Activated CD8-positive, alpha-beta memory T cell treated with anti-CD3 and anti-CD28 coated beads for 4 hours (primary cell): Measurements from ENCODE around the gene GPR176.
"Not testable (repeated sequence)": the region's sequence is repeated elsewhere in the genome, so short reads cannot be mapped to it uniquely, and the experiment has no call there.

Experiments used
- DNase-seq, 2 donors: peaks; one replicate each; pipeline ENCODE4 v3.0.0-alpha.2; 2020; ENCODE audit warnings: low read depth in 2 of 2

The GPR176 gene

GRCh38 chr15:39857132-39857531, 62.9 kb downstream of the GPR176 start:
- DNase-seq = no peak

- DNase-seq = no peak
Measured at GRCh38 chr15:39856357-39856756, 63.7 kb downstream of the GPR176 start.

- DNase-seq = no peak
Measured at GRCh38 chr15:39855400-39855799, 64.7 kb downstream of the GPR176 start.

GRCh38 chr15:39854161-39854560, 65.9 kb downstream of the GPR176 start:
- no peak for DNase-seq

- no peak for DNase-seq
Measured at GRCh38 chr15:39852250-39852649, 67.8 kb downstream of the GPR176 start.

GRCh38 chr15:39851500-39852092, 68.5 kb downstream of the GPR176 start:
- no peak for DNase-seq

- no peak for DNase-seq
Measured at GRCh38 chr15:39850436-39850835, 69.6 kb downstream of the GPR176 start.

GRCh38 chr15:39846108-39846507, 74.0 kb downstream of the GPR176 start:
- no peak for DNase-seq

- DNase-seq = no peak
Measured at GRCh38 chr15:39845582-39845981, 74.5 kb downstream of the GPR176 start.

- no peak for DNase-seq
Measured at GRCh38 chr15:39843565-39843964, 76.5 kb downstream of the GPR176 start.

GRCh38 chr15:39837454-39837853, 82.6 kb downstream of the GPR176 start:
- DNase-seq = no peak

- no peak for DNase-seq
Measured at GRCh38 chr15:39835550-39835949, 84.5 kb downstream of the GPR176 start.

GRCh38 chr15:39834256-39834655, 85.8 kb downstream of the GPR176 start:
- no peak for DNase-seq

- no peak for DNase-seq
Measured at GRCh38 chr15:39833515-39833981, 86.5 kb downstream of the GPR176 start.

- DNase-seq = no peak
Measured at GRCh38 chr15:39830166-39830565, 89.9 kb downstream of the GPR176 start.

GRCh38 chr15:39828374-39828931, 91.6 kb downstream of the GPR176 start:
- DNase-seq = no peak

GRCh38 chr15:39826975-39827374, 93.1 kb downstream of the GPR176 start:
- DNase-seq = no peak

- DNase-seq = no peak
Measured at GRCh38 chr15:39823634-39824033, 96.4 kb downstream of the GPR176 start.

- DNase-seq = no peak
Measured at GRCh38 chr15:39820050-39820602, 99.9 kb downstream of the GPR176 start.

GRCh38 chr15:39819533-39819932, 100.5 kb downstream of the GPR176 start:
- no peak for DNase-seq

- no peak for DNase-seq
Measured at GRCh38 chr15:39817892-39818291, 102.2 kb downstream of the GPR176 start.

- DNase-seq = no peak
Measured at GRCh38 chr15:39814489-39814888, 105.6 kb downstream of the GPR176 start.

- not testable (repeated sequence) for DNase-seq
Measured at GRCh38 chr15:39812651-39813050, 107.4 kb downstream of the GPR176 start.

GRCh38 chr15:39808909-39809308, 111.2 kb downstream of the GPR176 start:
- DNase-seq = no peak
